Panc1 (cell line): ENCODE results near the gene SLC6A6. TPM values are rescaled to one million over a fixed set of nuclear protein-coding genes. Genes with fewer than 3 reads are reported as not detected.

Experiments
- ATAC-seq: fragments of 200-7000 bp; cut with Tn5 transposase; 2 replicates; pipeline ENCODE4 v1.9.1; 2020; ENCODE audit warnings: mild to moderate bottlenecking, moderate library complexity
- BruUV-seq: library from RNA; stranded (reverse); fragments of 400-500 nt; replicated peaks from 2 replicates; lab custom pipeline; 2021; lab: Mats Ljungman, UMichigan
- CTCF ChIA-PET: fragments of 300-600 bp; sonication (Branson Sonifier 250); formaldehyde crosslinking; loops from one replicate; lab custom pipeline; 2022; ENCODE audit warnings: antibody characterized with exemption; lab: Charles Lee
- POLR2A ChIA-PET: fragments of 300-600 bp; sonication (Branson Sonifier 250); formaldehyde crosslinking; loops from one replicate; lab custom pipeline; 2022; ENCODE audit warnings: antibody characterized with exemption; lab: Charles Lee
- DNase-seq: peaks from one replicate; pipeline ENCODE4 v3.0.0-alpha.2; 2010; ENCODE audit warnings: low read depth, low spot score
- H3K27ac ChIP-seq: 2 replicates; pipeline ENCODE4 v1.5.1; 2011; ENCODE audit warnings: mild to moderate bottlenecking, low read length, inconsistent platforms
- H3K27me3 ChIP-seq: fragments of 200-500 bp; sonication (Bioruptor generic); 2 replicates; pipeline ENCODE4 v1.6.0; 2014; ENCODE audit warnings: low read length, inconsistent platforms; ENCODE audit not compliant: control insufficient read depth, insufficient read depth
- H3K36me3 ChIP-seq: fragments of 200-500 bp; sonication (Bioruptor generic); 2 replicates; pipeline ENCODE4 v1.5.1; 2014; ENCODE audit warnings: inconsistent platforms, mild to moderate bottlenecking, low read length, moderate library complexity; ENCODE audit not compliant: control insufficient read depth, insufficient read depth
- H3K4me1 ChIP-seq: 2 replicates; pipeline ENCODE4 v1.5.1; 2011; ENCODE audit warnings: inconsistent platforms, mild to moderate bottlenecking, low read length, moderate library complexity; ENCODE audit not compliant: control insufficient read depth, insufficient read depth
- H3K4me3 ChIP-seq, 2 experiments: 2 replicates each; pipeline ENCODE4 v1.5.1; 2011 to 2012; ENCODE audit warnings: low read depth in 2 of 2, low read length in 2 of 2, mild to moderate bottlenecking in 2 of 2, inconsistent platforms in 1 of 2, moderate library complexity in 1 of 2
- H3K9me3 ChIP-seq: fragments of 200-500 bp; sonication (Bioruptor generic); 2 replicates; pipeline ENCODE4 v1.5.1; 2014; ENCODE audit warnings: low read depth, mild to moderate bottlenecking, inconsistent platforms, low read length, moderate library complexity; ENCODE audit not compliant: control insufficient read depth, insufficient read depth
- CTCF ChIP-seq: fragments of 450-650 bp; IDR thresholded peaks from 2 replicates; pipeline ENCODE4 v1.5.1; 2017; ENCODE audit warnings: mild to moderate bottlenecking
- POLR2AphosphoS5 ChIP-seq: IDR thresholded peaks from 2 replicates; pipeline ENCODE4 v1.6.1; 2012; ENCODE audit warnings: mild to moderate bottlenecking, low read depth, low read length, moderate library complexity
- SIN3A ChIP-seq: IDR thresholded peaks from 2 replicates; pipeline ENCODE4 v1.6.1; 2012; ENCODE audit warnings: low read depth, mild to moderate bottlenecking, low read length, moderate library complexity, borderline replicate concordance; ENCODE audit not compliant: insufficient read depth
- TCF7L2 ChIP-seq: IDR thresholded peaks from 2 replicates; pipeline ENCODE4 v1.6.1; 2011; ENCODE audit warnings: mild to moderate bottlenecking, low read depth, low read length, inconsistent platforms
- in situ Hi-C: cut with HindIII; loops from 2 replicates; pipeline ENCODE4 v1.10.0; 2016; ENCODE audit warnings: low sequenced_read_pairs, low pct_unique_long_range_greater_than_20kb
- intact Hi-C: fragments of 100-400 bp; cut with micrococcal nuclease; formaldehyde crosslinking; loops from one replicate; pipeline ENCODE4 v1.10.0; 2022; ENCODE audit not compliant: unreplicated experiment
- total RNA-seq: library from RNA; stranded (reverse); gene quantifications from one replicate; pipeline ENCODE4 v1.2.1, GENCODE V29; 2021; ENCODE audit not compliant: unreplicated experiment
- TF ChIP-seq, protein P1 (sequence below), 2 experiments: IDR thresholded peaks; 2 replicates each; pipeline ENCODE4 v1.6.1; 2011 to 2012; ENCODE audit warnings: low read depth in 2 of 2, control low read depth in 1 of 2, low read length in 1 of 2, mild to moderate bottlenecking in 1 of 2, moderate library complexity in 1 of 2; ENCODE audit not compliant: insufficient read depth in 1 of 2

The SLC6A6 gene
- total RNA-seq, 1 experiment from 2014 or later: 61.0 TPM

- CTCF ChIA-PET: interaction anchor here (0.6 kb wide), 1 partner anchor 9 kb away, joined by 11 read pairs; no protein-coding TSS in a partner anchor
- no peak overlapping the region for H3K27ac ChIP-seq
Measured at GRCh38 chr3:14487821-14488220, 85.4 kb downstream of the SLC6A6 start.

GRCh38 chr3:14488286-14489041, 86.1 kb downstream of the SLC6A6 start:
- in situ Hi-C loops (no loop called here), intact Hi-C loops (no loop called here)
- Histone ChIP-seq H3K4me1 (no peaks in the 10 kb centered on the region), H3K4me3 (no peak overlapping the region), H3K36me3 (peaks cover 4% of the 10 kb centered on the region; the same call in 1 of the 2 replicates), H3K27me3 (no peaks in the 10 kb centered on the region), H3K9me3 (no peaks in the 10 kb centered on the region), H3K27ac (no peak overlapping the region)
- no TSS peak for BruUV-seq
- ChIA-PET POLR2A (no interaction called here), CTCF (no interaction called here)
- DNase-seq: no peak
- TF ChIP-seq TCF7L2 (no peak), SIN3A (no peak), CTCF (no peak), POLR2AphosphoS5 (no peak)
- TF ChIP-seq, protein P1, sequence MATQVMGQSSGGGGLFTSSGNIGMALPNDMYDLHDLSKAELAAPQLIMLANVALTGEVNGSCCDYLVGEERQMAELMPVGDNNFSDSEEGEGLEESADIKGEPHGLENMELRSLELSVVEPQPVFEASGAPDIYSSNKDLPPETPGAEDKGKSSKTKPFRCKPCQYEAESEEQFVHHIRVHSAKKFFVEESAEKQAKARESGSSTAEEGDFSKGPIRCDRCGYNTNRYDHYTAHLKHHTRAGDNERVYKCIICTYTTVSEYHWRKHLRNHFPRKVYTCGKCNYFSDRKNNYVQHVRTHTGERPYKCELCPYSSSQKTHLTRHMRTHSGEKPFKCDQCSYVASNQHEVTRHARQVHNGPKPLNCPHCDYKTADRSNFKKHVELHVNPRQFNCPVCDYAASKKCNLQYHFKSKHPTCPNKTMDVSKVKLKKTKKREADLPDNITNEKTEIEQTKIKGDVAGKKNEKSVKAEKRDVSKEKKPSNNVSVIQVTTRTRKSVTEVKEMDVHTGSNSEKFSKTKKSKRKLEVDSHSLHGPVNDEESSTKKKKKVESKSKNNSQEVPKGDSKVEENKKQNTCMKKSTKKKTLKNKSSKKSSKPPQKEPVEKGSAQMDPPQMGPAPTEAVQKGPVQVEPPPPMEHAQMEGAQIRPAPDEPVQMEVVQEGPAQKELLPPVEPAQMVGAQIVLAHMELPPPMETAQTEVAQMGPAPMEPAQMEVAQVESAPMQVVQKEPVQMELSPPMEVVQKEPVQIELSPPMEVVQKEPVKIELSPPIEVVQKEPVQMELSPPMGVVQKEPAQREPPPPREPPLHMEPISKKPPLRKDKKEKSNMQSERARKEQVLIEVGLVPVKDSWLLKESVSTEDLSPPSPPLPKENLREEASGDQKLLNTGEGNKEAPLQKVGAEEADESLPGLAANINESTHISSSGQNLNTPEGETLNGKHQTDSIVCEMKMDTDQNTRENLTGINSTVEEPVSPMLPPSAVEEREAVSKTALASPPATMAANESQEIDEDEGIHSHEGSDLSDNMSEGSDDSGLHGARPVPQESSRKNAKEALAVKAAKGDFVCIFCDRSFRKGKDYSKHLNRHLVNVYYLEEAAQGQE (IDR thresholded peaks at IDR 0.05; ENCODE audit: insufficient read depth in 1 of 2, low read depth in 2 of 2, low read length in 1 of 2): no peak
- ATAC-seq: no peak

More at GRCh38 chr3:14487821-14488220, 85.4 kb downstream of the SLC6A6 start:
- in situ Hi-C loops: no loop called here
- Histone ChIP-seq H3K36me3 (peaks cover 4% of the 10 kb centered on the region; the same call in 1 of the 2 replicates), H3K4me1 (no peaks in the 10 kb centered on the region), H3K9me3 (no peaks in the 10 kb centered on the region), H3K27me3 (no peaks in the 10 kb centered on the region), H3K4me3 (no peak overlapping the region)
- ATAC-seq (no peak), DNase-seq (no peak)
- POLR2A ChIA-PET: no interaction called here
- TF ChIP-seq CTCF (no peak), TCF7L2 (no peak), SIN3A (no peak), POLR2AphosphoS5 (no peak)
- TF ChIP-seq, protein P1 (IDR thresholded peaks at IDR 0.05; ENCODE audit: insufficient read depth in 1 of 2, low read depth in 2 of 2, low read length in 1 of 2): no peak
- TSS peak; percentile 43 for BruUV-seq
- intact Hi-C loops: no loop called here
